ENCODE data around the gene RIPOR3.
"Not testable (repeated sequence)": the region's sequence is repeated elsewhere in the genome, so short reads cannot be mapped to it uniquely, and the experiment has no call there.

RIPOR3 gene

DNA sequence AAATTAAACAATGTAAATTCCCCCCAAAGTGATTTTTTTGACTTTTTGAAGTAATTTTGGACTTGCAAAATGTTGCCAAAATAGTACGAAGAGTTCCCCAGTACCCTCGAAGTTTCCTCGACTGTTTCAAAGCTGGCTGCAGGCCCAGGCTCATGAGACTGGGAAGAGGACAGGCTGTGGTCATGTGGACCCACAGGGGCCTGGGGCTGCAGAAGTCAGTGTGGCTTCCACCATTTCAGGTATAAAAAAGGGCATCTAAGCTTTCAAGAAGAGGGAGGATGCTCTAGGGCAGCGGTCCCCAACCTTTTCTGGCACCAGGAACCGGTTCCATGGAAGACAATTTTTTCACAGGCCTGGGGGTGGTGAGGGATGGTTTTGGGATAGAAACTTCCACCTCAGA, 106.1 kb downstream of the RIPOR3 start:
- no peak for DNase-seq

GRCh38 chr20:50584687-50585086, 106.7 kb downstream of the RIPOR3 start:
- peak; percentile 52 for DNase-seq

DNA sequence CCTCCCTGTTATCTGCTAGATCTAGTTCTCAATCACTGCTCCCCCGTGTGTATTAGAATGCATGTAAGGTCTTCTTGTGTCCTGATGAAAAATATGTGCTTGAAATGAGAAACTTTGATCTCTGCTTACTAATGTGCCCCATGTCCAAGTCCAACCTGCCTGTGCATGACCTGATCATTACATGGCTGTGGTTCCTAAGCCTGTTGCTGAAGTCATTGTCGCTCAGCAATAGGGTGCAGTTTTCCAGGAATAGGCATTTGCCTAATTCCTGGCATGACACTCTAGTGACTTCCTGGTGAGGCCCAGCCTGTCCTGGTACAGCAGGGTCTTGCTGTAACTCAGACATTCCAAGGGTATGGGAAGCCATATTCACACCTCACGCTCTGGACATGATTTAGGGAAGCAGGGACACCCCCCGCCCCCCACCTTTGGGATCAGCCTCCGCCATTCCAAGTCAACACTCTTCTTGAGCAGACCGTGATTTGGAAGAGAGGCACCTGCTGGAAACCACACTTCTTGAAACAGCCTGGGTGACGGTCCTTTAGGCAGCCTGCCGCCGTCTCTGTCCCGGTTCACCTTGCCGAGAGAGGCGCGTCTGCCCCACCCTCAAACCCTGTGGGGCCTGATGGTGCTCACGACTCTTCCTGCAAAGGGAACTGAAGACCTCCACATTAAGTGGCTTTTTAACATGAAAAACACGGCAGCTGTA, 107.7 kb downstream of the RIPOR3 start:
- DNase-seq = no peak

- DNase-seq = peak; percentile 45
Observed at GRCh38 chr20:50582591-50583234, 108.6 kb downstream of the RIPOR3 start.

- DNase-seq = no peak
Observed at GRCh38 chr20:50582092-50582491, 109.2 kb downstream of the RIPOR3 start.

GRCh38 chr20:50580842-50581544, 110.3 kb downstream of the RIPOR3 start:
- DNase-seq = no peak

- peak; percentile 40 for DNase-seq
Observed at GRCh38 chr20:50580016-50580747, 111.2 kb downstream of the RIPOR3 start.

GRCh38 chr20:50579511-50579910, 111.8 kb downstream of the RIPOR3 start:
- no peak for DNase-seq

GRCh38 chr20:50578778-50579165, 112.6 kb downstream of the RIPOR3 start:
- no peak for DNase-seq

DNA sequence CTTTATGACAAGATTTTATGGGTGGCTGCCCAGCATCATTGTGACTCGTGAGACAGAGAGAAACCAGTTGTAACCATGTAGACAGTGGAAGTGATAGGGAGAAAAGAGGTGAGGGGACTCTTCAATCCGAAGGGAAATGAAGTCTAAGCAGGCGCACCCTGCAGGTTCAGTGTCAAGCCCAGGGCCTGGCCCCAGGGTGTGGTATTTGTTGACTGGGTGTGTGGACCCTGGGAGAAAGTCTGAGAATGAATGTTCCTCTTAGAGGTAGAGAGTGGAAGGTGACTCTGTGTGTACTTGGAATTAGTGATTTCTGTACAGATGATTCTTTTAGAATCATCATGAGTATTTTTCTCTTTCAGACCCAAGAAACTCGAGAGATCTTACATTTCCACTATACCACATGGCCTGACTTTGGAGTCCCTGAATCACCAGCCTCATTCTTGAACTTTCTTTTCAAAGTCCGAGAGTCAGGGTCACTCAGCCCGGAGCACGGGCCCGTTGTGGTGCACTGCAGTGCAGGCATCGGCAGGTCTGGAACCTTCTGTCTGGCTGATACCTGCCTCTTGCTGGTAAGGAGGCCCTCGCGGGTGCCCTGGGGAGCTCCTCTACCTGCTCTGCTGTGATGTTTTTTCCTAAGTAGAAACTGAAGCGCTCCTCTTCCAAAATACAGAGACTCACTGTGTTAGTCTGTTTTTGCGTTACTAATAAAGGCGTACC, 113.1 kb downstream of the RIPOR3 start:
- DNase-seq = no peak

GRCh38 chr20:50577175-50578018, 113.9 kb downstream of the RIPOR3 start:
- DNase-seq = peak; percentile 31

DNA sequence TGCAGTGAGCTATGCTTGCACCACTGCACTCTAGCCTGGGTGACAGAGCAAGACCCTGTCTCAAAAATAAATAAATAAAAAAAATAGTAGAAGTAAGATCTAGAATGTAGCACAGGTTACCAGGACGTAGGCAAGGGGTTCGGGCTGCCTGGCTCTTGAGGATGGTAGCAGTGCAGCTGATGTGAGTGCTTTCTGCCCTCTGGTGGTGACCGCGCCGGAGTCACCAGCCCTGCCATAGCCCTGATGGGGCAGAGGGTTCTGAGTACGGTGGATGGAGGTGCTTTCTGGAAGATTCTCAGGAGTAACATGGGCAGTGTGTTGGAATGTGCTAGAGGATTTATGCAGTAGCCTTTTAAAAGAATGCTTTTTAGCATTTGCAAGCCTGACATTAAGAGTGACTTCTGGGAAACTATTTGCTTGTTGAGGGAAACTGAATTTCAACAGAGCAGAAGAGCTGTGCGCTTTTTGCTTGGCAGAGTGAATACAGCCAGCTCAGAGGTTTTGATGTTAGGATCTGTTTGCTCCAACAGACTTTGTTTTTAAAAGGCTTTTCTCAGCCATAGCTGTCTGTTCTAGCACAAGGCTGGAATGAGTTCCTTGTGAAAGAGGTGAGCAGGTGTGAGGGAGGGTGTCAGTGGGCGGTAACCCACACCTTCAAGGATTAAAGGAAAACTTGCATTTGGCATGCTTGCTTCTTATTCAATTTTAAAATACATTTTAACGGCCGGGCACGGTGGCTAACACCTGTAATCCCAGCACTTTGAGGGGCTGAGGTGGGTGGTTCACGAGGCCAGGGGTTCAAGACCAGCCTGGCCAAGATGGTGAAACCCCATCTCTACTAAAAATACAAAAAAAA, 115.2 kb downstream of the RIPOR3 start:
- DNase-seq = peak; percentile 83

- DNase-seq = no peak
Observed at GRCh38 chr20:50574586-50574985, 116.8 kb downstream of the RIPOR3 start.

DNA sequence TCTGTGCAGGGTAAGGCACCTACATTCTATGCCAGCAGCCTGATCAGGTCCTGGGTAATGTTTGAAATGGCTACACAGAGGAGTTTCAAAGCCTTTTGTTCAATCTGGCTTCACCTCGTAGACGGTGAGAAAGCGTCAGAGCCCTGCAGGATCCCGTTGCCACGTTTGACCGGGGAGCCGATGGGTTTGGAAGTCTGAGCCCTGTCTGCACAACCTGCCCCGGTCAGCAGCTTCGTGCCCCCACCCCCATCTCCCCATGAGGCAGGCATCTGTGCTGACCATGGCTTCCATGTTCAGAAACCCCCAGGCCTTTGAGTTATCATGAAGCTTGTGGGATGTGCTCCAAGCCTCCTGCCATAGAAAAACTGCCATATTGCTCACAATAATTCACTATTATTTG, 117.2 kb downstream of the RIPOR3 start:
- no peak for DNase-seq

- peak; percentile 89 for DNase-seq
Observed at GRCh38 chr20:50572938-50573777, 118.2 kb downstream of the RIPOR3 start.

DNA sequence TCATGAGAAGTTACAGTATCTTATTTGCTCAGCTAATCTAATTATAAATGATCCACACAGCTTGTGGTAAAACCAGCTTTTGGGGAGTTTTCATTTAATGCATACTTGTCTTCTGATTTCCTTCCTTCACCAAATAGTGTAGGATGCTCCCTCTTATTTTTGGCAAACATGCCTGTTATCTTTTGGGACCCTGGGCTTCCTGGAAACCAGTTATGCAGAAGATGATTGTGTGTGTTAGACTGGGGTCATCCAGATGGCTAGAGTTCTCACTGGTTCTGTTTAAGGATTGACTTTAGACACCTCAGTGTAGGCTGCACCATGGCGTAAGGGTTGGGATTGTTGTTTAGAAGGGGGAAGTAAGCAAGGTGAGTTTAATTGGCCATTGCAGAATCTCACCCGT, 119.9 kb downstream of the RIPOR3 start:
- DNase-seq = no peak

DNA sequence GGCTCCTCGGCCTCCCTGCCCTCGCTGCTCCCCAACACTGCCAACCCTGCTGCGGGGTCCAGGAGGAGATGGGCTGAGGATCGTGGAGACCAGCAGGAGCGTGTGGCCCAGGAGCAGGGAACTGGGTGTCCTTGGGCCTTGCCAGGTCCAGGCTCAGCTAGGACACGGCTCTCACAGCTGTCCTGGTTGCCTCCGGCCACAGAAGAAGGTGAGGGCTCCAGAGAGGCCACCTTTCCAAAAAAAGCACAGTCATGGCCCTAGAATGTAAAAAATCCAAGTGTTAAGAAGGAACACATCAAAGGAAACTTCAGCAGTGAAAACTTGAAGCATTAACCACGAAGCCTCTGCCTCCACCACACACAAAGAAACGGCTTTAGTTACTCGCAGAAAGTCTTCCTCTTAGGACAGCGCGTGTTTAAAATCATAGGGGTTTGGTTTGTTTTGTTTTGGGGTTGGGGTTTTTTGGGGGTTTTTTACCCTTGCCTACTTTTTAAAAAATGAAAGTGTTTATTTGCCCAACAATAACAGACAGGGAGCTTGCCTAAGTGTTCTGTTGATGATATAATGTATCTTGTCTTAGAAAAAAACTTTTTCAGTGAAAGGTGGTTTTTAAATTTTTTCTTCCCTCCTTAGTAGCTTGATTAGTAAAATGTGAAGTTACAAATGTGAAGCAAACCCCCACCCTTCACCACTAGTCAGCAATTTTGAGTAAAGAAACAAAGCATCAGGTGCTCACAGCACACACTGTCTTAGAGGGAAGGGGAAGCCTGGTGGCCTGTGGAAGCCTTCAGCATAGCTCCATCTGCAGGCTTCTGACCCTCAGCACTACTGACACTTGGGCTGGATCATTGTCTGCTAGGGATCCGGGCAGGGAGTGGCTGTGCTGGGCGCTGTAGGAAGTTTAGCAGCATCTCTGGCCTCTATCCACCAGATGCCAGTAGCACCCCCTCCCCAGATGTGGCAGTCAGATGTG, 121.2 kb downstream of the RIPOR3 start:
- peak; percentile 26 for DNase-seq

- DNase-seq = not testable (repeated sequence)
Observed at GRCh38 chr20:50569487-50569863, 121.9 kb downstream of the RIPOR3 start.

DNA sequence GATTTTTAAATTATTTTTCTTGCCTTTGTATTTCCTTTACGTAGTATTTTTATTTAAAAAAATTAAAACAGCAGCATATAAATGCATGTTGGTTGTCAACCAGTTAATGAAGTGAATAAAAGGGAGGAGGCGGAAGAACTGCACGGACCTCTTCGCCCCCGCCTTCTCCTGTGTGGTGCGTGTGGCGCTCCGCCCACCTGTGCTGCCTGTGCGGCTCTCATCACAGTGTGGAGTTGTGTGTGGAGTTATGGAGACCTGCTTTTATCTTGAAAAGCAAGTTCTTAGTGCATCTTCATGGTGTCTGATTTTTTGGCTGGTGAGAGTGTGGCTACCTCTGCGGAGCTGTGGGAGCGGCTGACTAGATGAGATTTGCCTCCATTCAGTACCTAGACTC, 122.8 kb downstream of the RIPOR3 start:
- no peak for DNase-seq

Data from NCI-H510A treated with DMSO at 0.1 percent for 48 hours (cell line).